Gastrocnemius medialis (tissue), 4 donors: ENCODE results near the gene ZNF318.

Experiments used
- CTCF ChIP-seq, 5 experiments: fragments of 450-650 bp in 3 of 5; fragments of 200-600 bp in 2 of 5; sonication (generic) in 2 of 5; IDR thresholded peaks in 4 of 5; conservative IDR thresholded peaks in 1 of 5; 1 replicate in 4 of 5; 2 replicates in 1 of 5; pipeline ENCODE4 v1.5.1; 2016 to 2019; ENCODE audit warnings: antibody characterized with exemption in 5 of 5, mild to moderate bottlenecking in 3 of 5, moderate library complexity in 3 of 5
- POLR2A ChIP-seq, 2 donors: fragments of 450-650 bp; IDR thresholded peaks; one replicate each; pipeline ENCODE4 v1.6.1; 2017; ENCODE audit warnings: antibody characterized with exemption in 2 of 2, mild to moderate bottlenecking in 2 of 2, moderate library complexity in 2 of 2

- TF ChIP-seq CTCF (IDR thresholded peaks at IDR 0.05 in 4 of 5, conservative IDR thresholded peaks at IDR 0.05 in 1 of 5) (no peak), POLR2A (IDR thresholded peaks at IDR 0.05) (no peak)
Measured at GRCh38 chr6:43303751-43304331, 65.6 kb downstream of the ZNF318 start.
